CD4-positive, alpha-beta T cell treated with Interleukin-4 for 1 hour (primary cell): ENCODE results near the gene ACOX3.
"Not testable (repeated sequence)": the region's sequence is repeated elsewhere in the genome, so short reads cannot be mapped to it uniquely, and the experiment has no call there.

ENCODE experiments used
- DNase-seq, 2 donors: peaks; one replicate each; pipeline ENCODE4 v3.0.0-alpha.2; 2020 to 2022

Gene ACOX3

GRCh38 chr4:8370106-8370787 is 70.3 kb downstream of the ACOX3 start:
- no peak for DNase-seq

- no peak for DNase-seq
Measured at GRCh38 chr4:8369426-8370105, 71.0 kb downstream of the ACOX3 start.

GRCh38 chr4:8368998-8369397 is 71.5 kb downstream of the ACOX3 start:
- DNase-seq, result no peak

- no peak for DNase-seq
Measured at GRCh38 chr4:8368061-8368481, 72.5 kb downstream of the ACOX3 start.

- DNase-seq, result no peak
Measured at GRCh38 chr4:8366601-8367000, 73.9 kb downstream of the ACOX3 start.

- no peak for DNase-seq
Measured at GRCh38 chr4:8365951-8366350, 74.6 kb downstream of the ACOX3 start.

- no peak for DNase-seq
Measured at GRCh38 chr4:8365353-8365752, 75.2 kb downstream of the ACOX3 start.

GRCh38 chr4:8364848-8365350 is 75.6 kb downstream of the ACOX3 start:
- DNase-seq, result no peak

- DNase-seq, result no peak
Measured at GRCh38 chr4:8364141-8364540, 76.4 kb downstream of the ACOX3 start.

- no peak for DNase-seq
Measured at GRCh38 chr4:8362483-8362882, 78.0 kb downstream of the ACOX3 start.

GRCh38 chr4:8359193-8359592 is 81.3 kb downstream of the ACOX3 start:
- DNase-seq, result no peak

GRCh38 chr4:8356856-8357255 is 83.7 kb downstream of the ACOX3 start:
- no peak for DNase-seq

- DNase-seq, result no peak
Measured at GRCh38 chr4:8355864-8356565, 84.5 kb downstream of the ACOX3 start.

GRCh38 chr4:8355306-8355705 is 85.2 kb downstream of the ACOX3 start:
- no peak for DNase-seq

GRCh38 chr4:8353912-8354453 is 86.5 kb downstream of the ACOX3 start:
- no peak for DNase-seq

GRCh38 chr4:8353158-8353669 is 87.3 kb downstream of the ACOX3 start:
- DNase-seq, result no peak

- no peak for DNase-seq
Measured at GRCh38 chr4:8352368-8353157, 88.0 kb downstream of the ACOX3 start.

- no peak for DNase-seq
Measured at GRCh38 chr4:8351931-8352367, 88.6 kb downstream of the ACOX3 start.

GRCh38 chr4:8350841-8351461 is 89.6 kb downstream of the ACOX3 start:
- DNase-seq, result no peak

GRCh38 chr4:8350352-8350751 is 90.2 kb downstream of the ACOX3 start:
- no peak for DNase-seq

GRCh38 chr4:8349664-8350236 is 90.8 kb downstream of the ACOX3 start:
- no peak for DNase-seq

GRCh38 chr4:8349236-8349635 is 91.3 kb downstream of the ACOX3 start:
- DNase-seq, result not testable (repeated sequence)
